GM10266 (cell line): ENCODE data around the gene COG5.

Source experiments
- DNase-seq: peaks from one replicate; pipeline ENCODE4 v3.0.0; 2012; ENCODE audit errors: extremely low spot score
- CTCF ChIP-seq: IDR thresholded peaks from 2 replicates; pipeline ENCODE4 v1.5.1; 2012; ENCODE audit warnings: mild to moderate bottlenecking, low read depth; ENCODE audit not compliant: control insufficient read depth, insufficient read depth; ENCODE audit errors: missing control alignments

Gene COG5

DNA sequence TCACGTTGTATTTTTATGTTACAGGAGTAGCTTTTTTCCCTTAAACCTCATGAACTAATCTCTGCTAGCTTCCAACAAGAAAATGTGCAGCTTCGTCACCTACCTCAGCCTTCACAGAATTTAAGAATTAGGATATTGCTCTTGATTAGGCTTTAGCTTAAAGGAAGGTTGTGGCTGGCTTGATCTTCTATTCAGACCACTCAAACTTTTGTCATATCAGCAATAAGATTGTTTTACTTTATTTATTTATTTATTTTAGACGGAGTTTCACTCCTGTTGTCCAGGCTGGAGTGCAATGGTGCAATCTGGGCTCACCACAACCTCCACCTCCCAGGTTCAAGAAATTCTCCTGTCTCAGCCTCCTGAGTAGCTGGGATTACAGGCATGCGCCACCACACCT, 219.4 kb downstream of the COG5 start:
- no peak for TF ChIP-seq CTCF
- DNase-seq, result no peak

- no peak for TF ChIP-seq CTCF
- DNase-seq, result no peak
Measured at GRCh38 chr7:107338080-107338479, 225.6 kb downstream of the COG5 start.

DNA sequence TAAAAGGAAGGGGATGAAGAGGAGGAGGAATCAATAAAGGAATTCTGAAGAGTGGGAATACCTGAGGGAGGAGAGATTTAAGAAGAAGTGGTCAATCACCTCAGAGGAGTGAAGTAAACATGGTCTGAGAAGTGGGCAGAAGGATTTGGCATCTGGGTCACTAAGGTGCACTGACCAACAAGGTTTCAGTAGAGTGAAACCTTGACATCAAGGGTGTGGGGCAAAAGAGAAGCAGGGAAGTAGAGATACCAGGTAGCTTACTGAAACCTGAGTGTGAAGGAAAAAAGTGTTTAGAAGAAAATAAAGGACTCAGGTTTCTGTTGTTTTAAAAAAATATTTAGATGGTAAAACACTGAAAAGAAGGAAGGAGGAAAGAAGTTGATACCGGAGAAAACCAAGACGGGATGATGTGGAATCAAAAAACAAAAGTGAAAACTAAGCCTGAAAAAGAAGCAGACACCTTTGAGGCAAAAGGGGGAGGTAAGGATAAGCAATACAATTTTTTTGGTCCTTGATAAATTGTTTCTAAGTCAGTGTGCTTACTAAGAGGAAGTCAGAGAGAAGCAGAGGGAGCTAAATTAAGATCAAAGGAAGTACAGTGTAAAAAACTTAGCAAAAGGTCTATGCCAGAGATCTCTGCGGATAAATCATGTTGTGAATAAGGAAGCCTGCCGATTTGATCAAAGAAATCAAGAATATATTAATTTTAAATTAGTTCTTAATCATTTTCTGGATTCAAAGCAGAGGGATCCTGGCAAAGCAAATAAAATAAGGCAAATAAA, 231.0 kb downstream of the COG5 start:
- peak; percentile 13 for DNase-seq
- no peak for TF ChIP-seq CTCF

GRCh38 chr7:107330478-107330877, 233.2 kb downstream of the COG5 start:
- TF ChIP-seq CTCF, result no peak
- DNase-seq, result no peak

GRCh38 chr7:107327986-107328569, 235.6 kb downstream of the COG5 start:
- TF ChIP-seq CTCF, result no peak
- DNase-seq, result no peak

DNA sequence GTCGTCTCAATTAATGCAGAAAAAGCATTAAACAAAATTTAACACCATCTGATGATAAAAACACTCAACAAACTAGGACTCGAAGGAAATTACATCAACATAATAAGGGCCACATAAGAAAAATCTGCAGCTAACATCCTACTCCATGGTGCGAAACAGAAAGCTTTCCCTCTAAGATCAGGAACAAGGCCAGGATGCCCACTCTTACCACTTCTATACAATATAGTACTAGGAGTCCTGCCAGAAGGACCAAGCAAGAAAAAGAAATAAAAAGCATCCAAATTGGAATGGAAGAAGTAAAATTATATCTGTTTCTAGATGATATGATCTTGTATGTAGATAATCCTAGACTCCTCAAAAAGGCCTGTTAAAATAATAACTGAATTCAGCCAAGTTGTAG, 237.7 kb downstream of the COG5 start:
- no peak for DNase-seq
- no peak for TF ChIP-seq CTCF

- DNase-seq, result no peak
- no peak for TF ChIP-seq CTCF
Measured at GRCh38 chr7:107322015-107322414, 241.7 kb downstream of the COG5 start.
